Measurements from ENCODE around the gene SRGAP2. TPM values are rescaled to one million over a fixed set of nuclear protein-coding genes. Genes with fewer than 3 reads are reported as not detected.
"Not testable (repeated sequence)": the region's sequence is repeated elsewhere in the genome, so short reads cannot be mapped to it uniquely, and the experiment has no call there.

SRGAP2 gene
- total RNA-seq, 1 donor from 2014 or later = 49.2 TPM

DNA sequence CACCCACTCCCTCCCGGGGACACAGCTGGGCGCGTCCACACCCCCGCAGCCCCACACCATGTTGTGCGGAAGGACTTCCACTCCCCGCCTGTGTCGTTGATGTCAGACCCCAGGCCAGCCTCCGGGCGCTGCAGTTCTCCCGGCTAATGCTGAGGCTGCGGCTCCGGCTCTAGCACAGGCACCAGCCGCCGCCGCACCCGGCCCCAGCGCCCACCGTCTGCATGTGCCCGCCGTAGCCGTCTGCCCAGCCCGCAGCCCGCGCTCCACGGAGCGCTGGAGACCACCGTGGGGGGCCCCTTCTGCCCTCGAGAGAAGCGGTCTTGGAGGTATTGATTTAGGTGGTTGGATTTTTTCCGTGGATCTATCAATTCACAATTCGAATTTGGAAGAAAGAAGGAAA is 2.2 kb downstream of the SRGAP2 start:
- DNase-seq (ENCODE audit: low spot score) = not testable (repeated sequence)

DNA sequence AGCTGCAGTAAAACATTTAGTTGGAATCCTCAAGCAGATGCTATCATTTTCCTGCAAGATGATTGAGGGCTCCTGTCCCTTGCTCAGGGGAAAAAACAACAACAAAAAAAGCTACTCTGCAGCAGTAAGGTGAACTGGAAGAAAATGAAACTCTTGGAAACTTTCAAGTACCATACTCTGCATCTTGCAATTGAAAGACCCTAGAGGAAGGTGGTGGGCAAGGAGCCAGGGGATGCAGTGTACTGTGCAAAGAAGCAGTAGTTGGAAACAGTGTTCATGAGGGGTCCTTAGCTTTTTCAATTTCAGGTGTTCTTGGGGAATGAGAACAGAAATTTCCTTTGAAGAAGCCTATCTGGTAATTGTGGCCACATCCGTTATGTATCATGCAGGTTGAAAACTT is 7.5 kb downstream of the SRGAP2 start:
- not testable (repeated sequence) for DNase-seq (ENCODE audit: low spot score)

DNA sequence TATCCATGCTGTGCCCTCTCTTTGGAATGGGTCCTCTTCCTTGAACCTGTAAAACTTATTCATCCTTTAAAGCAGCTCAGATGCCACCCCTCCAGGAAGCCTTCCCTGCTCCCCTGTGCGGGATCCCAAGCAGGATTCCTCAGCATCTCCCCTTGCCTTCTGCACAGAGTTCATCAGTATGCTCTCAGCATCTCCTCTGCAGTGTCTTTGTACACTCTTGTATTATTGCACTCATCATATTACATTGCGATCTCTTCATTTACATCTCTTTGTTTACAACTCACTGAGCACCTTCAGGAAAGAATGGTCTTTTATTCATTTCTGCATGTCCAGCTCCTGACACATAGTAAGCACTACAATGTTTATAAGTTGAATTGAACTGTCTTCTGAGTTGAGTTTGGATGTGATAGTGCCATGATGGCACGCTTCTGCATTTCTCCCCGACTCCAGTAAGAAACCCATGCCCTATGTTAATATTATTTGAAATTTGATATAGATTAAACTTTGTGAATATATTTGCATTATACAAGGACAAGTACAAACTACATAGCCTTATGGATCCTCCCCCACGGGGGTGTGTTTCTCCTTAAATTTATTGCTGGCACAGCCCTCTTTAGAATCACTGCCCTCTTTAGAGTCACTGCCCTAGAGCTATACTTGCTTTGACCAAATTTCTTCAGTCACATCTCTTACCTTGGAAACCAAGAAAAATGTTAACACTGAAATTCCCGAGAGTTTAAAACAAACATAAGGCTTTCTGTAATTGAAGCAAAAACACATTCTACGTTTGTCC is 12.5 kb downstream of the SRGAP2 start:
- DNase-seq (ENCODE audit: low spot score) = not testable (repeated sequence)

DNA sequence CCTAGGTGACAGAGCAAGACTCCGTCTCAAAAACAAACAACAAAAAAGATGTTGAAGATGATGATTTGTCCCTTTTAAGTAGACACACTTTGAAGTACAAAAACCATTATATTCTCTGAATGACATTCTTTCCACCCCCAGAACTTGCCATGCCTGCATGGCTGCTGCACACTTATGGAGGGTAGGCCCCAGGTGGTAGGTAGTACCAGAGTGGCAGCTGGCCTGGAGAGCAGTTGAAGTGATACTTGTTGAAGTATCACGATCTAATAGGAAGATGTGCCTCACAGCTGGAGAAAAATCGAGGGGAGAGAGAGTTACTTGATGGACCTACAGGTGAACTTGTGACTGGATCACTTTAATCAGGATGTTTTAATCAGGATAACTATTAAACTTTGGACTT is 14.9 kb downstream of the SRGAP2 start:
- DNase-seq (ENCODE audit: low spot score) = not testable (repeated sequence)

DNA sequence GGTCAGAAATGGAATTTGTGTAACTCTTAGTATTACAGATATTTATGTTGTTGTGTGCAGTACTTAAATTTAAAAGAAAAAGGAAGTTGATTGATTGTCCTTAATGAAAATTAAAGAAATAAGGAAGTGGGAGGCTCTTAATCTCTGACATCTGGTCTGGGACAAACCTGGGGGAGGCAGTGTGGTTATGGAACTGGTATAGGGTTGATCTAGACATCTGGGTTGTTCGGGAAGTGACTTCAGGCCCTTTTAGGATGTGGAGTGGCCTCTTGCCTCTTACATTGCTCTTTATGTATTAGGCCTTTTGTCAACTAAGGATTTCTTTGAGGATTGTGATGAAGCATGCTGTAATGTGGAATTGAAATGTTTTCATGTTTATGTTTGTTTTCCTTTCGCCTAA is 15.4 kb downstream of the SRGAP2 start:
- DNase-seq (ENCODE audit: low spot score) = not testable (repeated sequence)

DNA sequence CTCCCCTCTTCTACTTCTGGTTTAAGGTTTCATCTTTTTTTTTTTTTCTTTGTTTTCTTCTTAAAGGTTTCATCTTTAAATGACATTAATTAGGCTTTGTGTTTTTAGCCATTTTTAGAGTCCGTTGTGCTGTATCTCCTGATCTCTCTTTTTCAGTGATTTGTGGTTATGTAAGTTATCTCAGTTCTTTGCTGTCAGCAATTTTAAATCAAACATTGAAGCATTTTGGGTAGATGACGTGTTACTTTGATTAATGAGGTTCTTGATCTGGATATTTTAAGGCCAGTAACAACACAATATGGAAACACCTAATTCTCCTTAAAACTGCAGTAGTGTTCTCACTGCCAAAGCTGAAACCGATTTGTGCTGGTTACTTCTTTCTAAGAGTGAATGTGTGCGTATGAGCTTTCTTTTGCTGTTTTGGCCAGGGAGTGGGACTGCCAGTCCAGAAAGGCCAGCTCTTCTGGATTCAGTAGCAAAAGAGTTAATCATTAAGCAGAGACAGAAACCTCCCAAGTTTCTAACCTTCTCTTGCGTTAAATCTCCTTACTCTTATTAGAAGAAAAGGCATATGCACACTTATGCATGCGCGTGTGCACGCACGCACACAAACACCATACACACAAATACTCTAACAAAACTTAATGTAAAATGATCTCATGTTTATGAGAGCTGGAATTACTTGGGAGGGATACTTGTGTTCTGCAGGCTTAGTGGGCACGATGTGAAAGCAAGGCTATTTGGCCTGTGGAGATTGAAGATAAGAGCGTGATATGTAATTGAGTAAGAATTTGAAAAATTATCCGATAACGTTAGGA is 16.4 kb downstream of the SRGAP2 start:
- not testable (repeated sequence) for DNase-seq (ENCODE audit: low spot score)

DNA sequence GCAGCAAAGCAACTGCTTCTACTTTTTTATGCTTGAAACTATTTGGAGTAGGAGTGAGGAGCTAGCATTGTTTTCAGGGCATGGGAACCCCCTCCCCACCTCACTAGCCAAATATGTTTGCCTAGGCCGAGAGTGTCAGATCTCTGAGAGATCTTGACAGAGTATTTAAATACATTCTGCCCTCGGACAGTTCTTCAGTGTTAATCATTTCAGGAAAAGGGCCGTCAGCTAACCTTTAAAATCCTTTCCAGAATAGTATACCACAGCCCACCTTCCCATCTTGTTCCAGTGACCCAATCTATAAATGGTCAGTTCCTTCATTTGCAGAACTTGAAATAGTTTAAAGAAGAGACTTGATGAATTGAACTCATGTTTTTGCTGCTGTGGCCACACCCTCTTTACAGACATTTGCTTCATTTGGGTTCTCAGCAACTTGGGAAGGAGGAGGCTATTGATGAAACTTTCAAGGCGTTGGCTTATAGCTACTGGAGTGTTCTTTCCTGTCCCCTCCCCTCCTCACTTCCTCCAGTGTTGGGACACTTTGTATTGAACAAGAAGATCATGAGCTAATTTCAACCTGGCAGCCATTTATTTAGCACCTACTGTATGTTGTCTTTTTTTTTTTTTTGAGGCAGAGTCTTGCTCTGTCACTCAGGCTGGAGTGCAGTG is 17.1 kb downstream of the SRGAP2 start:
- not testable (repeated sequence) for DNase-seq (ENCODE audit: low spot score)

DNA sequence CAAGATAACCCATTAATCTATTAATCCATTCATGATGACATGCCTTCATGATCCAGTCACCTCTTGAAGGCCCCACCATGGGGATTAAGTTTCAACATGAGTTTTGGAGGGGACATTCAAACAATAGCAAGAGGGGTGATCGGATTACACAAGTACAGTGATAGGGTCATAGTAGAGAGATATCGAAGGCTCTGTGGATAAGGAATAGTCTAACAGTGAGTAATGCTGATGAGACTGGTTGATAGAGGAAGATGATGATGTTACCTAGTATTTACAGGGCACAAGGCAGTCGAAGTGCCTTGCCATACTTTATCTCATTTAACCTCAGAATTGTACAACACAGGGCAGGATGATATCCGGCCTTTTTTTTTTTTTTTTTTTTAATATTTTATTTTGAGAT is 18.2 kb downstream of the SRGAP2 start:
- not testable (repeated sequence) for DNase-seq (ENCODE audit: low spot score)

DNA sequence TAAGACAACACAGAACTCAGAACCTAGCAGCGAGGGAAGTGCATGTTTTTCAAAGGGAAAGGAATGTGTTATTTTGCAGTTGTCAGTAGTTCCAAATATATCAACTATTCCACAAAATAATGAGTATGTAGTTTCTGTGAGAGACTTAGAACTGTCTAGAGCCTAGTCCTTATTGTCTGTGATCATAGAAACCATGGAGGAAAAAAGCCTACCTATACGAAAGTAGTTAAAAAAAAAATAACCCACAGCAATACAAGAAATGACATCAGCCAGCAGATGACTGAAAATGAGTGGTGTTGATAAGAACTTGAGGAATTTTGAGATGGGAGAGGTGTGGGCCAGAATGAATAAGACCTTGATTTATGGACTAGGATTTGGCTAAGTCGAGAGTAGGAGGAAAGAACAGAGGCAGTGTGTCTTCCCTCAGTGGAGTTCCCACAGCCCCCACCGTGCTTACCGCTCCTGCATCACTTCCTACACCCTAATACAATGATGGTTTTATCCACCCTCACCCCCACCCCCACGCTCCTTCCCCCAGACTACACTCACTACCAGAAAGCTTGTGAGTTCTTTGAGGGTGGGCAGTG is 20.9 kb downstream of the SRGAP2 start:
- not testable (repeated sequence) for DNase-seq (ENCODE audit: low spot score)

DNA sequence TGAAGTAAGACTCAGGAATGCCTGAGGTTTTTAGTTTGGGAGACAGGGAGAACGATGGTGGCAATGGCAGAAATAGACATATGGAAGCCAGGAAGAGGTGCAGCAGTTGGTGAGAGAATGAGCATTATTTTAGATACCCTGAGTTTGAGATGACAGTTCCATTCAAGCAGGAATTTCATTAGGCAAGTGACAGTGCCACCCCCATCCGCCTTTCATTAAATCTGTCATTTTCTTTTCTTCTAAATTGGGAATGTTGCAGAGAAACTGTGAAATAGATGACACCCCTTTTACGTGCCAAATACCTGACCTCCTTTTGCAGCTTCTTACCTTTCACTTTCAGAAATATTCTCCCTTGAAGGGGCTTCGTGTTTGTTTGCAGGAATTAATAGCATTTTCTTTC is 22.0 kb downstream of the SRGAP2 start:
- not testable (repeated sequence) for DNase-seq (ENCODE audit: low spot score)

DNA sequence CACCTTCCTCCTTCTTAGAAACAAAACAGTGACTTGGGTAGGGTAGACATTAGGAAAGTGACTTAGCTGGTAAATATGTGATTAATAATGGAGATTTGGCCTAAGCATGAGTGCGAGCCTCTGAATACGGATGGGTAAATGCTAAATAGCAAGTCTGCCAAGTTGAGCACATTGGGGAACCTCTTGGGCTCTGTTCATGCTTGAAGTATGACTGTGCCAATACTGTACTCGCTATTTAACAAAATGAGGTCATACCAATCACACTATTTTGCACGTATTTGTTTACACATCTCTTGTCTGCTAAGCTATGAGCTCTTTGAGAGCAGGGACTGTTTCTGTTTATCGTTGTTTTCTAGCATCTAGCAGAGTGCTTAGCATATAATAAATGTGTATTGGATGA is 23.5 kb downstream of the SRGAP2 start:
- not testable (repeated sequence) for DNase-seq (ENCODE audit: low spot score)

DNA sequence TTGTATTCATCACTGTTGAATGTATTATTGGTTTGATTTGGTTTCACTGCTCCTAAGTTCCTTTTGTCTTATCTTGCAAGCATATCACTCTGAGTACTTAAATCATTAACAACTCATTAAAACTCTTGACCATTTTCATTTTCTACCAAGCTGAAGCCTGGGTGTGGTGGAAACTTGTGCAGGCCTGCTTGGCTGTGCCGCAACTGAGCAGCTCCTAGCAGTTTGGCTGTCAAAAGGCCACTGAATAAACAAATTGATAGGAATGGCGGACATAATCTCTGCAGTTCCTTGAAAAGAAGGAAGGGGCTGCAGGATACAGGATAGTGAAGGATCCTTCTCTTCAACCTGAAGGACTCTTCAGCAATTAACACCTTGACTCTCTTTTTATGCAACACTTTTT is 25.9 kb downstream of the SRGAP2 start:
- DNase-seq (ENCODE audit: low spot score) = not testable (repeated sequence)

DNA sequence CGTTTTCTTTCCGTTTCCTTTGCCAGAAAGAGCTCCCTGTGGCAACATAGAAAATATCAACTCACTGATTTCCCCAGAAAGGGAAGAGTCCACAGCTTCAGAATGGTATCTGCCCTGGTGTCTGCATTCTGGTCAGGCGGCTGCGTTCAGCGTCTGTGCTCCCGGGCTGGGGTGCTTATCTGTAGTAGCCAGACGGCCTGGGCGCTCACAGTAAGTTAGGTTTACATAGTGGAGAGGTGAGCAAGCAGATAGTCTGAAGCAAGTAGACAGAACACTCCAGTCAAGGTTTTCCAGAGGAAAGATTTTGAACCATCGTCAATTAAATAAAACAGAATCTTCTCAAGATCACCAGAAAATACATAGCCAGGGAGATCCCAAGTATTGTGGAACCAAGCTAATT is 28.6 kb downstream of the SRGAP2 start:
- DNase-seq (ENCODE audit: low spot score) = not testable (repeated sequence)

DNA sequence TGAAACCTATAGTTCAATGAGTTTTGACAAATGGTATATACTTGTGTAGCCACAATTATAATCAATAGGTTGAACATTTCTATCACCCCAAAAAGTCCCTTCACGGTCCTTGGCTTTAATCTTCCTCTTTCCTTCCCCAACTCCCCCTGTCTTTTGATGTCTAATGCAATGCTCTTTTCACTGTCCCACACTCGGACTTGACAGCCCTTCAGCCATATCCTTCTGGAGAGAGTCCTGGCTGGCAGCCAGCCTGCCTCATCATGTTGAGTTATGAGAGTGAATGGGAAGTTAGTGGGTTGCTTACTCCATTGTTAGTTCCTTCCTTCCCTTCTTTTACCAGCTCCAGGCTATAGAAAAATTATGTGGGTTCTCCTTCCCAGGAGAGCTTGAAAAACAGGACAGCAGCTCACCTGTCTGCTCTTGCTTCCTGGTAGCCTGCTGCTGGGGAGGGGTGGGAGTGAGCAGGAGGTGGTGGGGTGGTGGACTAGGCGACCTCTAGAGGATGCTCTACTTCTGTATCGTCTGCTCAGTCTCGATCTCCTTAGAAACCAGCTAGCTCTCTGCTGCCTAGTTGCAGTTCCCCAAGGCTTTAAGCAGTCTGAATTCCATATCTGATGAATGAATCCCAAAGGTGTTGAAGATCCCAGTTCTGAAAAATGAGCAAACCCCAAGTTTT is 29.8 kb downstream of the SRGAP2 start:
- not testable (repeated sequence) for DNase-seq (ENCODE audit: low spot score)

DNA sequence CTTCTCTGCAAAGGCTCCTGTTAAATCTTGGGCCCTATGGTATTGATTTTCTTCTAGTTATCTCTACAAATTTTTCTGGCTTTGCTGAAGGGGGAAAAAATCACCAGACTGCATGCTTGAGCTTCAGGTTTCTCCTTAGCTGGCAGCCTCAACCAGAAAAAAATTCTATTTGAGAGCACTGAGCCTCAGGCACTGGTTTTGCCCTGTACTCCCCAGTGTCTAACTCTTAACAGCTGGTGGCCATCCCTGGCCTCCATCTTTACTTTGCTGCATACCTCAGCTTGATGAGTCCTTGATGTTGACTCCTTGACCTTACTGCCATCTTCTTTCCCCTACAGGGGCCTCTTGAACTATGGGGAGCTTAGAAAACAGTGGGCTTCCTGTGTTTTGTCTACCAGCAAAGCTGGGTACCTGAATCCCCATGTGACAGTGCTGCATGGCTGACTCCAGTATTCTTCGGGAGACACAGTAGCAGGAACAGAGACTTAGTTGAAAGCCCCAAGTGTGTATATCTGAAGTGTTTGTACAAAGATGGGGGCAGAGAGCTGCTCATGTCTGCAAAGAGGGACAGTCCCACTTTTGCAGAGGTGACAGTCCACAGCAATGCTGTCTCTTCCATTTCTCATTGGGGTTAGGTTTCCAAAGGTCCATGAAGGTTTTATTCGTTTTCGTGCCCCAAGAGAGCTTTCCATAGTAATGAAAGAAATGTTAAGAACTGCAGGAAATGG is 31.0 kb downstream of the SRGAP2 start:
- not testable (repeated sequence) for DNase-seq (ENCODE audit: low spot score)

DNA sequence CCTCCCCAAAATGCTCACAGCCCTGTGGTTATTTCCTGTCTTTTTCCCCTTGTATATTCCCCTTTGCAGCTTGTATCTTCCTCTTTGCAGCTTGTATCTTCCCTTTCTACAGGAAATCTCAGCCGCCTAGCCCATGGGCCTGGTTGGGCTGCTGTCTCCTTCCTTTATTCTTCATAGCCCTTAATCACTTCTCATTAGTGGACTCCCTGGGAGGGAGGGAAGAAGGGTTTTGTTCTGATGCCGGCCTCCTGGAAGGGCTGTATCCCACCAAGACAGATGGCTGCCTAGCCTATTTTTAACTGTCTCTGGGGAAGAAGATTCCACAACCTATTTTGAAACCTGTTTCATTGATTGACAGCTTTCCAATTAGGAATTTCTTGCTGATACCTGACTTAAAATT is 31.8 kb downstream of the SRGAP2 start:
- not testable (repeated sequence) for DNase-seq (ENCODE audit: low spot score)

DNA sequence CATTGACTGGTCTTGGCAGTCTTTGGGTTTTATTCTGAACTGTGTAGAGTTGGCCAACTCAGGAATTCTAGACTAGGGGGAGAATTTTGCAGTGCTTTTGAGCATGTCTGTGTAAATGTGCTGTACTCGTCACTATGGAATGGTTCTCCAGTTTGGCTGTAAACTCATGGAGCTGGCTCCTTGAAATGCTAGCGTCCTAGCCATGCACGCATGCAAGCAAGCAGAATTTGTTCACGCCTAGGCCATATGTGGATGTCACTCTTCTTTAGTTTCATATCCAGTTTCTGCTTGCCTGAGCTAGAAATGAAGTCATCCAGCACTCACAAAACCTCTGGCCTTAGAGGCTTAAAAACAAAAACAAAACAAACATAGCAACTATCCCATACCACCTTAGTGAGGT is 36.9 kb downstream of the SRGAP2 start:
- DNase-seq (ENCODE audit: low spot score) = not testable (repeated sequence)

DNA sequence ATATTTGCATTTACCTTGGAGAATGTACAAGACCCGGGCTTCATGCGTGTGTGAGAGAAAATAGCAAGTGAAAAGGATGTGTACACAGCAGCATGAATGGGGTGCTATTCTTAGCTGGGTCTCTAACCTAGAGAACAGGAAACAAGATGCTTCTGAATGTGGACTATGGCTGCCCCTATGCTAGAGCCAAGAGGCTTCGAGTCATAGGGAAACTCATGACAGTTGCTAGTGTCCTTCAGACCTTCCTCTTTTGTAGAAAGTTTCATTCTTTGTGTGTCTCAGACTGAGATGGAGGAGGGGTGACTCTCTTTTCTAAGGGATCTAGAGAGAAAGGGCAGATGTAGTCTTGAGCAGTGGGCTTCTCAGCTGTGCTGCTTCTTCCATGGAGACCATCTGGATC is 40.0 kb downstream of the SRGAP2 start:
- not testable (repeated sequence) for DNase-seq (ENCODE audit: low spot score)

DNA sequence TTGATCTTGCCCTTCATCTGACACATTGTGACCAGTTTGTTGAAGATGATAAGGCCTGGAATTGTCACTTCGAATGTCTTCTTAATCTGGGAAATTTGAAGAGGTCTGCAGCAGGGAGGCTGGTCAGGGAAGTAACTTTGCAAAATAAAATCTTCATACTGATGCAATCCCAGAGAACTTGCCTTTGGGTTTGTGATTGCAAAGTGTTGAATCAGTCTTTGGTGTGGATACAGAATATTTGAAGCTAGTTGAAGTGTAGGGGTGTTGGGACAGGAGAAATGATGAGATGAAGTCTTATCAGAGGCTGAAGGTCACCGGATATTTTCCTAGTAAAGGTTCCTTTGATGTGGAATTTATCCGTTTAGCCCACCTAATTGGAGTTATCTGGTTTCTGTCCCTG is 42.1 kb downstream of the SRGAP2 start:
- not testable (repeated sequence) for DNase-seq (ENCODE audit: low spot score)

DNA sequence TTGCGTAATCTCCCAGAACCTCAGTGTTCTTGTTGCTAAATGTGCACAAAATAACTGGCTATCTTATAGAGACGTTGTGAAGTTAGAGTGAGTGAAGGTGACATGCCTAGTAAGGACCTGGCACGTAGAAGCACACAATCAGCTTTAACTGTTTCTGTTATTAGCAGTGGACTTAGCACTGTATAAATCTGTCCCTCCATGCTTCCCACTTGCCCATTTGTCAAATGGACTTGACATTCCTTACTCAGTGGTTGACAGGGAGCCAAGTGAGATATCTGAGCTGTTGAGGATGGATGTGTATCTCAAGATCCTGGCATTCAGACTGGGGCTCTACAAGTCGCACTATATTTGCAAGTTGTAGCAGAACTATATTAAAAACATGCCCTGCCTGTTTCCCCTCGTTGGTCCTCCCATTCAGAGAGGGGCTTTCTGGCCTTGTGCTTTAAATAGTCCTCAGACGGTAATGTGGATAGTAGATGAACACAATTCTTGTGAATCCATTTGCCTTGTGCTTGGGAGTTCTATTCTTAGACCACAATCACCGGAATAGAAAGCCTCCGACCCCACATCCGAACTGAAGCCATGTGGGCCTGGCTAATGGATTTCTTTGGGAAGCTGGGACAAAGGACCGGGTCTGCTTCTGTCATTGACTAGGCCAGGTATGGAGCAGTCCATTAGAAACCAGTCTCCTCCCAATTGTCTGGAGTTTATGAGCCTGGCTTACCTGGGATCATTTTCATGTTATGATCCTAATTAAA is 43.0 kb downstream of the SRGAP2 start:
- DNase-seq (ENCODE audit: low spot score) = not testable (repeated sequence)
